Stimulated activated naive B cell treated with anti-CD40 and anti-IgM and Interleukin-4, amounts not matched to agents 10 μg/mL and 1 μg/mL and 100 μg/mL, for 72 hours (primary cell): ENCODE data around the gene LBHD2.

Experiments used
- ATAC-seq, 2 donors: fragments of 150-1000 bp; cut with Tn5 transposase; replicated peaks; 2 replicates each; pipeline ENCODE4 v1.10.0; 2021; ENCODE audit warnings: moderate library complexity in 1 of 2
- DNase-seq: peaks from one replicate; pipeline ENCODE4 v3.0.0; 2021
- H3K27ac Mint-ChIP-seq: one replicate; pipeline ENCODE4 v1.8.0; 2022; ENCODE audit warnings: mild to moderate bottlenecking, mixed read lengths
- H3K27me3 Mint-ChIP-seq, 2 donors: one replicate each; pipeline ENCODE4 v1.8.0; 2022; ENCODE audit warnings: mixed read lengths in 2 of 2
- H3K36me3 Mint-ChIP-seq, 2 donors: one replicate each; pipeline ENCODE4 v1.8.0; 2022; ENCODE audit warnings: mixed read lengths in 2 of 2, mild to moderate bottlenecking in 1 of 2
- H3K4me1 Mint-ChIP-seq, 2 donors: one replicate each; pipeline ENCODE4 v1.8.0; 2022; ENCODE audit warnings: mixed read lengths in 2 of 2, mild to moderate bottlenecking in 1 of 2
- H3K4me3 Mint-ChIP-seq, 2 donors: one replicate each; pipeline ENCODE4 v1.8.0; 2022; ENCODE audit warnings: mild to moderate bottlenecking in 2 of 2, mixed read lengths in 2 of 2, moderate library complexity in 1 of 2
- H3K9me3 Mint-ChIP-seq, 2 donors: one replicate each; pipeline ENCODE4 v1.8.0; 2022; ENCODE audit warnings: mixed read lengths in 2 of 2, mild to moderate bottlenecking in 1 of 2

LBHD2 gene

GRCh38 chr14:103101257-103101962 lies 17.4 kb downstream of the LBHD2 start:
- Mint-ChIP-seq H3K4me3 (no peak overlapping the region), H3K9me3 (no peaks in the 10 kb centered on the region), H3K4me1 (peaks cover 19 to 45% of the 10 kb centered on the region in 2 donors), H3K27ac (peak overlapping the region; percentile 62), H3K27me3 (peaks cover 46 to 64% of the 10 kb centered on the region in 2 donors), H3K36me3 (no peaks in the 10 kb centered on the region)
- no peak for ATAC-seq
- DNase-seq: no peak

GRCh38 chr14:103101963-103102688 lies 18.1 kb downstream of the LBHD2 start:
- Mint-ChIP-seq H3K4me3 (no peak overlapping the region), H3K27me3 (peaks cover 43 to 64% of the 10 kb centered on the region in 2 donors), H3K4me1 (peaks cover 19 to 45% of the 10 kb centered on the region in 2 donors), H3K36me3 (no peaks in the 10 kb centered on the region), H3K9me3 (no peaks in the 10 kb centered on the region), H3K27ac (no peak overlapping the region)
- ATAC-seq (no peak), DNase-seq (no peak)

- H3K36me3 Mint-ChIP-seq: no peaks in the 10 kb centered on the region
- peaks cover 19 to 45% of the 10 kb centered on the region in 2 donors for H3K4me1 Mint-ChIP-seq
- no peak overlapping the region for H3K27ac Mint-ChIP-seq
- H3K9me3 Mint-ChIP-seq: no peaks in the 10 kb centered on the region
- ATAC-seq: no peak
- H3K4me3 Mint-ChIP-seq: peak overlapping the region in 1 of 2 donors; percentile 32
- DNase-seq: no peak
- peaks cover 42 to 64% of the 10 kb centered on the region in 2 donors for H3K27me3 Mint-ChIP-seq
These were observed 18.8 kb downstream of the LBHD2 start for GRCh38 chr14:103102689-103103260.

GRCh38 chr14:103103461-103104388 lies 19.7 kb downstream of the LBHD2 start:
- Mint-ChIP-seq H3K27ac (peak overlapping the region; percentile 20), H3K36me3 (no peaks in the 10 kb centered on the region), H3K4me3 (peak overlapping the region; percentile 32 to 58), H3K27me3 (peaks cover 41 to 72% of the 10 kb centered on the region in 2 donors), H3K9me3 (no peaks in the 10 kb centered on the region), H3K4me1 (peaks cover 19 to 47% of the 10 kb centered on the region in 2 donors)
- DNase-seq (no peak), ATAC-seq (no peak)

GRCh38 chr14:103104389-103104653 lies 20.3 kb downstream of the LBHD2 start:
- Mint-ChIP-seq H3K27ac (no peak overlapping the region), H3K9me3 (no peaks in the 10 kb centered on the region), H3K27me3 (peaks cover 41 to 74% of the 10 kb centered on the region in 2 donors), H3K4me3 (no peak overlapping the region), H3K4me1 (peaks cover 22 to 50% of the 10 kb centered on the region in 2 donors), H3K36me3 (no peaks in the 10 kb centered on the region)
- ATAC-seq (no peak), DNase-seq (no peak)

DNA sequence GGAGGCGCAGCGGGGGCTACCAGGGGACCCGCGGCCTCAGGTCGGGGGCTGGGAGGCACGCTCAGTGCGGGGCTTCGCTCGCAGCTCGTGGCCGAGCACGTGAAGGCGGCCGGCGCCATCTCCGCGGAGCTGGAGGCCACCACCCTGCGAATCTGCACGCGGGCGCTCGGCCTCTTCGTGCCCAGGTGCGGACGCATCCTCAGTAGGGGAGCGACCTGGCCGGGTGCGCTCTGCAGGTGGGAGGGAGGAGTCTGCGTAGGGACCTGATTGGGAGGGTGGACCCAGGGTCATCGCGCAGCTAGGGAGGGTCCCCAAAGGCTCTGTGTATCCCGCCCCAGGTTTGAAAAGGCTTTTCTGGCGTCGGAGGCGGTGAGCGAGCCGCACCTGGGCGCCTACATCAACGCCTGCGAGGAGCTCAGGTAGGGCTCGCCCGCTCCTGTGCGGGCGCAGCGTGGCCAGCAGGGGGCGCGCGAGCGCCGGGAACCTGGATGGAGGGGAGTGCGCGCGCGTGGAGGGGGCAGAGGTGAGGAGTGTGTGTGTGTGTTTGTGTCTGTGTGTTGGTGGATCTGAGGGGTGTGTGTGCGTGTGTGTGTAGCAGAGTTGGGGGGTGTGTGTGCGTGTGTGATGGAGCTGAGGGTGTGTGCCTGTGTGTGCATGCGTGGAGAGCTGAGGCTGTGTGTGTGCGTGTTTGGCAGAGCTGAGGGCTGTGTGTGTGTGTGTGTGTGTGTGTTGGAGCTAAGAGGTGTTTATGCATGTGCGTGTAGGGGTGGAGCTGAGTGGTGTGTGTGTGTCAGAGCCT lies 20.8 kb downstream of the LBHD2 start:
- peak; percentile 86 to 89 for ATAC-seq
- Mint-ChIP-seq H3K9me3 (no peaks in the 10 kb centered on the region), H3K27me3 (peaks cover 41 to 77% of the 10 kb centered on the region in 2 donors), H3K4me1 (peaks cover 25 to 53% of the 10 kb centered on the region in 2 donors), H3K4me3 (peak overlapping the region in 1 of 2 donors; percentile 1), H3K27ac (peak overlapping the region; percentile 7), H3K36me3 (no peaks in the 10 kb centered on the region)
- peak; percentile 54 for DNase-seq

DNA sequence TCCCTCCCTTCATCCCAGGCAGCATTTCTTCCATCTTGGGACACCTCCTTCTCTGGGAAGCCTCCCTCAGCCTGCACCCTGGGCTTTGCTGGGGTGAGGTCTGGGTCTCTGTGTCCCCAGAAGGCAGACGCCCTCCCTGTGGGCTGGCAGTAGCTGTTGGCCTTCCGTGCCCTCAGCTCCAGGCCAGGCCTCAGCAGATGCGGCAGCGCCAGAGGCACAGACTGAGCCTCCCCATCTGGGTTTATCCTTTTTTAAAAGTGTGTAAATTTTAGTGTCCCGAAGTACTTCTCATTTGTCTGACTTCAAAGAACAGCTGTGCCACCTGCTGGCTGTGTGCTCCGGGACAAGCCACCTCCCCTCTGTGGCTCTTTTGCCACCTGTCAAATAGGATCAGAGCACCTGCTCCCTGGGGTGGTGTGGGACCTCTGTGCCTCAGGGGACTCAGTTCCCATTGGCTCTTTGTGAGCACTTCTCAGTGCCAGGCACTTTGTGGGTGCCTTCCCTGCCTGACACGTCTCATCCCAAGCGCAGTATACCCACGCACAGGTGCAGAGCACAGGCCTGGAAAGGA lies 21.7 kb downstream of the LBHD2 start:
- Mint-ChIP-seq H3K36me3 (no peaks in the 10 kb centered on the region), H3K27ac (no peak overlapping the region), H3K9me3 (no peaks in the 10 kb centered on the region), H3K4me3 (no peak overlapping the region), H3K4me1 (peaks cover 26 to 50% of the 10 kb centered on the region in 2 donors), H3K27me3 (peaks cover 43 to 80% of the 10 kb centered on the region in 2 donors)
- peak; percentile 28 to 33 for ATAC-seq
- DNase-seq: no peak

- ATAC-seq (no peak), DNase-seq (no peak)
- no peak overlapping the region for H3K27ac Mint-ChIP-seq
- H3K9me3 Mint-ChIP-seq: no peaks in the 10 kb centered on the region
- no peaks in the 10 kb centered on the region for H3K36me3 Mint-ChIP-seq
- H3K27me3 Mint-ChIP-seq: peaks cover 39 to 73% of the 10 kb centered on the region in 2 donors
- peaks cover 36 to 62% of the 10 kb centered on the region in 2 donors for H3K4me1 Mint-ChIP-seq
- H3K4me3 Mint-ChIP-seq: no peak overlapping the region
These were observed 23.4 kb downstream of the LBHD2 start for GRCh38 chr14:103107455-103107854.

DNA sequence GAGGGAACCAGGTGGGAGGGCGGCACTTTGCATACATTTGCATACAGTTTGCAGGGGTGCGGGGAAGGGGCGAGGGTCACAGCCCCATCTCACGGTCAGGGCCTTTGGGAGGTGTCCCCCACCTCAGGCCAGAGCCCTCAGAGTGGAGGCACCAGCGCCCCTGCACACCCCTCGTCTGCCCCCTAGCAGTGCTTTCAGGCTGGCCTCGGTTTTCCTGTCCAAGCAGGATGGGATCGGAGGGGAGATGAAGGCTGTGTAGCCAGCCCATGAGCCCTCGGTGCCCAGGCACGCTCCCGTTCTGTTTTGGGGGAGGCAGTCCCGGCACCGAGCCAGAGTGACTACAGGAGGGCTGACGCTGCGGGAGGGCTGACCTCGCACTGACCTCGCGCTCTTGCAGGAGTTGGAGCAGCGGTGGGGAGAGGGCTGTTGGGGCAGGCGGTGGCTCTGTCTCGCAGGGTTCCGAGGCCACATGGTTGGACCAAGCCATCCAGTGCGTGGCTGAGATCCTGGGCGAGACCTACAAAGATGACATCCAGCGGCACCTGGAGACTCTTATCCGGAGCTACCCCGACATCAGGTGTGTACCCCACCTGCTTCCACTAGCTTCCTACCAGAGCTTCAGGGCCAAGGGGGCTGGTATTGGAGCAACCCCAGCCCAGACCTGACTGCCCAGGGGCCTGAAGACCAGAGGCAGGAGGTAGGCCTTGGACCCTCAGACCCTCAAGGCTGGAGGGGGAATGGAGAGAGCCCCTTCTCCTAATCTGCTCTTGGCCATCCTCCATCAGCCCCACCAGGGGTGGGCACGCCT lies 24.1 kb downstream of the LBHD2 start:
- DNase-seq (no peak), ATAC-seq (no peak)
- H3K9me3 Mint-ChIP-seq: no peaks in the 10 kb centered on the region
- no peak overlapping the region for H3K27ac Mint-ChIP-seq
- H3K4me1 Mint-ChIP-seq: peaks cover 40 to 62% of the 10 kb centered on the region in 2 donors
- peaks cover 33 to 70% of the 10 kb centered on the region in 2 donors for H3K27me3 Mint-ChIP-seq
- no peak overlapping the region for H3K4me3 Mint-ChIP-seq
- H3K36me3 Mint-ChIP-seq: no peaks in the 10 kb centered on the region

GRCh38 chr14:103108749-103109207 lies 24.8 kb downstream of the LBHD2 start:
- no peak overlapping the region for H3K4me3 Mint-ChIP-seq
- ATAC-seq (peak; percentile 25 to 51), DNase-seq (no peak)
- H3K4me1 Mint-ChIP-seq: peaks cover 37 to 57% of the 10 kb centered on the region in 2 donors
- peaks cover 27 to 65% of the 10 kb centered on the region in 2 donors for H3K27me3 Mint-ChIP-seq
- no peaks in the 10 kb centered on the region for H3K9me3 Mint-ChIP-seq
- no peak overlapping the region for H3K27ac Mint-ChIP-seq
- H3K36me3 Mint-ChIP-seq: no peaks in the 10 kb centered on the region

GRCh38 chr14:103109535-103110441 lies 25.8 kb downstream of the LBHD2 start:
- Mint-ChIP-seq H3K36me3 (no peaks in the 10 kb centered on the region), H3K4me1 (peaks cover 36 to 54% of the 10 kb centered on the region in 2 donors), H3K27ac (no peak overlapping the region), H3K27me3 (peaks cover 25 to 57% of the 10 kb centered on the region in 2 donors), H3K4me3 (no peak overlapping the region), H3K9me3 (no peaks in the 10 kb centered on the region)
- DNase-seq (no peak), ATAC-seq (no peak)
